ENCODE measurements around the gene EXOC4.

EXOC4 gene

DNA sequence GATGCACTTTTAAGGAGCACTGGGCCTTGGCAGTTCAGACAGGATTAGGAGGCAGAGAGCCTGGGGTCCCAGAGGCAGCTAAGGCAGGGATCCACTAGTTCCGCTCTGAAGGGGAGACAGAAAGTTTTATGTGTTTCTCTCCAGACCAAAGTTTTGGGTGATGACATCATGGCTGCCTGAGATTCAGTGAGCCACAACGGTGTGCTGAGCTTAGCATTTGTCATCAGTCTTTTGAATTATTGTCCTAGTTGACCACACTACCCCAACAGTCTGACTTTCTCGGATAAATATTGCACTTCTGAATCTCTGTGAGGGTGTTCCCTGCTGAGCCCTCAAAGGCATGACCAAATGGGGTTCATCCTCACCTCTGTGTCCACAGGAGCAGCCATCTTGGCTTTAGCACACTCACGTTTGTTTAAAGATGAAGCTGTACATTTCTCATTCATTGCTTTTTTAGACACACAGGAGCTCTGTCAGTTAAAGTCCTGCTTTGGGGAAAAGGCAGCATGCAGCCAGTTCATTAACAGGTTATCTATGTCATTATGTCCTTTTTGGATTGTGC, 576.5 kb downstream of the EXOC4 start:
- no peak for DNase-seq (ENCODE audit: low spot score)

DNA sequence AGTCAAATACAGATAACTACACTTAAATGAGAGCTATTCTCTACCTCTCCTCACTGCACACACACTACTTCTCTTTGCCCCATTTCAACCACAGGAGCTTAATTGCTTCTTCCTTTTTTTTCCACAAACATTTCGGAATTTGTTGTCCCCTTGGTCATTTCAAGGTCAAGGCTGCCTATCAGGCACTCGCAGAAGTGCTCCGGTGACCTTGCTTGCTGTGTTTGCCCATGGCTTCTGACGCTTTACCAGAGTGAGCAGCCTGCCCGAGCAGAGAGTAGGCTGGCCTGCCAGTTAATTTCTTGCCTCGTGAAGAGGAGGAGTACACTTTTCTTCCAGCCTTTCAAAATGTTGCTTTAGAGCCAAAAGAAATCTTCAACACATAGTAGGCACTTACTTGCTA, 577.2 kb downstream of the EXOC4 start:
- no peak for DNase-seq (ENCODE audit: low spot score)

GRCh38 chr7:133836666-133837065, 583.8 kb downstream of the EXOC4 start:
- no peak for DNase-seq (ENCODE audit: low spot score)

DNA sequence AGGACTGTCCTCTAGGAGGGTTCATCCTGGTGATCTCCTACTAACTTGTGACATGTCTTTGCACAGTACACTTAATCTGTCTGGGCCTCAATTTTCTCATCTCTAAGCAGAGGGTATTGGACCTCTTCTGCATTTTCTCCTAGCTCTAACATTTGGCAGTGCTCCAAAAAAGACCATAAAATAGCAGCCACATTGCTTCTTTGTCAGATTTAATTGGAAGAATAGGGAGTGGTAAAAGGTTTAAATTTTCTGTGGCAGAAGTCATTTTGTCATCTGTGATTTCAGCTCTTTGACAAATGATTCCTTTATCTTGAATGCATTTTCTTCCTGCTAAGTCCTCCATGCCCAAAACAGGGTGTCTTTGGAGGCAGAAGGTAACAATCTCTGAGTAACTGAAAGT, 584.3 kb downstream of the EXOC4 start:
- no peak for DNase-seq (ENCODE audit: low spot score)

DNA sequence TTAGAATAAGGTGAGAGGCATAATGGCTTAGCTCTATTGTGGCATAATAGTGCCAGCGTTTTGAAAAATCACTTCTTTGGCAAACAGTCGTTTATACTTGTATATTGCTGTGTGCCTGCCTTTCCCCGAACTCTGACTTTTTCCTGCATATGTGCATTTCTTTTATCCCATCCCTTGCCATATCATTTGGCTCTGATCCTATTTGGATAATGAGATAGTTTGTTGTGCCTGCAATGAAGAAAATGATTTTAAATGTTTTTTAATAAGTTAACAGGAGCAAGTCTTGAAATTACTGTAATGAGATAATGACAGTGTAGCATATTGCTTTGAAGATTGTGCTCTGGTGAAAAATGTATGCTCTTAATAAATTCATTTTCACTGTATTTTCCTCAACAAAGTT, 586.2 kb downstream of the EXOC4 start:
- DNase-seq (ENCODE audit: low spot score) = no peak

DNA sequence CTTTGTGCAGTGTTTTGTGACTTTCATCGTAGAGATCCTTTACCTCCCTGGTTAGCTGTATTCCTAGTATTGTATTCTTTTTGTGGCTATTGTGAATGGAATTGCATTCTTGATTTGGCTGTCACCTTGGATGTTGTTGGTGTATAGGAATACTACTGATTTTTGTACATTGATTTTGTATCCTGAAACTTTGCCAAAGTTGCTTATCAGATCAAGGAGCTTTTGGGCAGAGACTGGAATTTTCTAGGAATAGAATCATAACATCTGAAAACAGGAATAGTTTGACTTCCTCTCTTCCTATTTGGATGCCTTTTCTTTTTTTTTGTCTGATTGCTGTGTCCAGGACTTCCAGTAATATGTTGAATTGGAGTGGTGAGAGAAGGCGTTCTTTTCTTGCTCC, 590.5 kb downstream of the EXOC4 start:
- DNase-seq (ENCODE audit: low spot score) = no peak

- no peak for DNase-seq (ENCODE audit: low spot score)
These were observed 592.1 kb downstream of the EXOC4 start for GRCh38 chr7:133845005-133845404.

- no peak for DNase-seq (ENCODE audit: low spot score)
These were observed 593.5 kb downstream of the EXOC4 start for GRCh38 chr7:133846203-133846945.

GRCh38 chr7:133850497-133851280, 597.8 kb downstream of the EXOC4 start:
- no peak for DNase-seq (ENCODE audit: low spot score)

DNA sequence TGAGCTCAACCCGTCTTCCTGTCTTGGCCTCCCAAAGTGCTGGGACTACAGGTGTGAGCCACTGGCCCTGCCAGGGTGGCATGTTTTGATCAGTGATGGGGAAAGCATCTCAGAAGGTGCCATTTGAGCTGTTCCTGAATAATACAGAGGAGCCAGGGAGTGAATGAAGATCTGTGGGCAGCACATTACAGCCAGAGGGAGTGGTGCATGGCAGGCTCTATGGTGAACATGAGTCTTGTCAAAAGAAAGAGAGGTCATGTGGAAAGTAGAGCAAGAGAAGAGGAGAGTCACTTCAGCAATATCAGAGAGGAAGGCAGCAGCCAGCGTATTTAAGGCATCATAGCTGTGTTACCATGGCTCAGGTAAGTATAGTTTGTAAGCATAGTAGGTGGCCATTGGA, 598.5 kb downstream of the EXOC4 start:
- no peak for DNase-seq (ENCODE audit: low spot score)

- DNase-seq (ENCODE audit: low spot score) = no peak
These were observed 600.9 kb downstream of the EXOC4 start for GRCh38 chr7:133853706-133854276.

DNA sequence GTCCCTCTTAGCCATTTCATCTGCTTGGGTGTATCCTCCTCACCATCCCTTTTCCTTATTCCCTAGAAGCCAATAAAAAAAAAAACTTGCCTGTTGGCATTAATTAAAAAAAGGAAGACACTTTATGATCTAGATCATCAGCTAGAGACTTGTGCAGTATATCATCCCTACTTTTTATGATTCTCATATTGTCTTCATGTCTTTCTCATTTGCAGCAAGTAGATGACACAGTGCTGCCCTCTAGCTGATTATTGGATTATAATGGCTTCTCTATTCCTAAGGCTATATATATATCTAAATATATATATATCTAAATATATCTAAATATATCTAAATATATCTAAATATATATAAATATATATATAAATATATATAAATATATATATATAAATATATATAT, 601.9 kb downstream of the EXOC4 start:
- peak; percentile 30 for DNase-seq (ENCODE audit: low spot score)

- DNase-seq (ENCODE audit: low spot score) = no peak
These were observed 604.7 kb downstream of the EXOC4 start for GRCh38 chr7:133857376-133858119.

- no peak for DNase-seq (ENCODE audit: low spot score)
These were observed 605.4 kb downstream of the EXOC4 start for GRCh38 chr7:133858311-133858710.

GRCh38 chr7:133859231-133859630, 606.4 kb downstream of the EXOC4 start:
- DNase-seq (ENCODE audit: low spot score) = peak; percentile 16

DNA sequence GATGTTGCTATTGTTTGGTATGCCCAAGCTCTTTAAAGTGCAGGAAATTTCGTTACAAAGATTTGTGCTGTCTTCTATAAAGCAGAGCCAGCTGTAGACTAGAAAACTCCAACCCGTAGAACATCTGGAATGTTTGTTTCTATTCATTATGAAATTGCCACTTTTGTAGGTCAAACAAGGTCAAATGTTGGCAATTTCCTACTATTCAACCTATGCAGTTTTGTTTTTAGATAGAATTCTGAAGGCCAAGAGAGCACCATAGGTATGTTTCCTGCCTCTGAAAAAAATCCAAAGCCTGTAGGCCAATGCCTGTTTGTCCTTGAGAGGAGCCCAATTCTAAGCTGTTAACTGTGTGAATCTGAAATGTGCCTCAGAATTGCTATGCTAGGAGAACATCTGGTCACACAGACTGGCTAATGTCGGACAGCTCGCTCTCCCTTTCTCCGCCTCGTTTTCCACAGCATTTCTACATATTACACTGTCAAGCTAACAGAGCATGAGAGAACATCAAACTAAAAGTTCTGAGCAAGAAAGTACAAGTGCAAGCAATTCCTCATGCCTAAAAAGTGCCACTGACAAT, 607.1 kb downstream of the EXOC4 start:
- no peak for DNase-seq (ENCODE audit: low spot score)

- no peak for DNase-seq (ENCODE audit: low spot score)
These were observed 607.9 kb downstream of the EXOC4 start for GRCh38 chr7:133860628-133861335.

GRCh38 chr7:133861876-133862275, 609.0 kb downstream of the EXOC4 start:
- DNase-seq (ENCODE audit: low spot score) = no peak

DNA sequence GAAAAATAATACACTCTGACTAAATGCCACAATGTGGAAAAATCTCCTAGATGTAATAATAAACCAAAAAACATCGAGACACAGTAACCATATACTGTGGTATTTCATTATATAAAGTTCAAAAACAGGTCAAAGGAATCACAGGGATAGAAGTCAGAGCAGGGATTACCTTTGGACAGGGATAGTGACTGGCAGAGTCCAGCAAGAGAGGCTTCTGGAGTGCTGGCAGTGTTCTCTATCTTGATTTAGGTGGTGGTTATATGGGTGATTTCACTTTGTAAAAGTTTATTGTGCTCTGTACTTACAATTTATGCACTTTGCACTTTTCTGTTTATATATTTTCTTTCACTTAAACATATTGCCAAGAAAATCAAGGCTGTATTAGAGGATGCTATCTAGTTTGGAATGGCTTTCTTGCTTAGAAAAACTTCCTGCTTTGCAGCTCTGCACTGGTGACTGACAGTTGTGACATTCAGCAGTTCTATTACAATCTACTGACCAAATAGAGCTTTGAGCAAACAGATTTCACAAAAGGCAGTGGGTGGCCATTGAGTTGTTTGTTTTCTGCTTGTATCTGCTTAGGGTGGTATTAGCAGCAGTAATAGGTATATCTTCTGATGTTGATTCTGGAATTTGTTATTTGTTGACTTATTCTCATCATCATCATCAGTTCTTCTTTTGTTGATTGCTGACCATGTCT, 610.6 kb downstream of the EXOC4 start:
- DNase-seq (ENCODE audit: low spot score) = no peak

- no peak for DNase-seq (ENCODE audit: low spot score)
These were observed 616.7 kb downstream of the EXOC4 start for GRCh38 chr7:133869556-133869955.

DNA sequence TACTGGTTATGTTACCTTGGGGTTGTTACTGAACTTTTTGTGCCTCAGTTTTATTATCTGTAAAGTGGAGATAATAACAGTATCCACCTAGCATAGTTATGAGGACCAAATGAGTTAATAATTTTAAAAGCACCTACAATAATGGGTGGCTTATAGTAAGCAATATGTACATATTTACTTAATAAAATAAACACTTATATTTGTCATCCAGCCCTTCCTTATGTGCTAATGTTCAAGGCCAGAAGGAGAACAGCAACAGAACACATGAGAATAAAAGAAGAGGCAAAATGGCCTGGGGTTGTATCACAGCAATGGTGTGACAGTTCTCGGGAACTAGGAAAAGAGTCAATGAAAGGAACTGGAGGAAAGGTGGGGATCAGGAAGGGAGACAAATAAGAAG, 618.9 kb downstream of the EXOC4 start:
- DNase-seq (ENCODE audit: low spot score) = no peak

Data from globus pallidus (tissue), 1 donor.